SK-N-SH (cell line): ENCODE results near the gene INTS11.

ENCODE experiments used
- CHD2 ChIP-seq: fragments of 150-350 bp; IDR thresholded peaks from 2 replicates; pipeline ENCODE4 v1.6.1; 2018; ENCODE audit warnings: low read length; ENCODE audit not compliant: partially characterized antibody
- NRF1 ChIP-seq: IDR thresholded peaks from 2 replicates; pipeline ENCODE4 v1.6.1; 2012; ENCODE audit warnings: low read depth, mild to moderate bottlenecking, low read length
- RAD21 ChIP-seq: IDR thresholded peaks from 2 replicates; pipeline ENCODE4 v1.6.1; 2012; ENCODE audit warnings: mild to moderate bottlenecking, low read length
- TF ChIP-seq, protein P1 (sequence below): fragments of 200-600 bp; sonication (generic); IDR thresholded peaks from 2 replicates; pipeline ENCODE4 v1.6.1; 2017; ENCODE audit warnings: antibody characterized with exemption, mild to moderate bottlenecking, moderate library complexity
- TF ChIP-seq, protein P2 (sequence below): IDR thresholded peaks from 2 replicates; pipeline ENCODE4 v1.4.0; 2012; ENCODE audit warnings: low read depth

DNA sequence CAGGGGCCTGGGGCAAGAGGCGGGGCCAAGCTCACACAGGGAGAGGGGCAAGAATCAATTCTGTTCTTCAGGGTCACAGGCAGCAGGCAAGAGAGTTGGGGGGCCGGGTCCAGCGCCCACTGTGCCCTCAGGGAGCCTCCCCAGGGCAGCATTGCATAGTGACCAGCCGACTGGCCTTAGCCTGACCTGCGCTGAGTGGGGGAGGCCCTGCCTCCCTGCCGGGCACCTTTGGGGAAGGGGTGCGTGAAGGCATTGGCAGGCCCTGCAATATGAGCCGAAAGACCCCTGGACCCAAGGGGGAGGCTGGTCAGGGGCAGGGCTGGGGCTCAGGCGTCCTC, 32.0 kb downstream of the INTS11 start:
- TF ChIP-seq, protein P1, sequence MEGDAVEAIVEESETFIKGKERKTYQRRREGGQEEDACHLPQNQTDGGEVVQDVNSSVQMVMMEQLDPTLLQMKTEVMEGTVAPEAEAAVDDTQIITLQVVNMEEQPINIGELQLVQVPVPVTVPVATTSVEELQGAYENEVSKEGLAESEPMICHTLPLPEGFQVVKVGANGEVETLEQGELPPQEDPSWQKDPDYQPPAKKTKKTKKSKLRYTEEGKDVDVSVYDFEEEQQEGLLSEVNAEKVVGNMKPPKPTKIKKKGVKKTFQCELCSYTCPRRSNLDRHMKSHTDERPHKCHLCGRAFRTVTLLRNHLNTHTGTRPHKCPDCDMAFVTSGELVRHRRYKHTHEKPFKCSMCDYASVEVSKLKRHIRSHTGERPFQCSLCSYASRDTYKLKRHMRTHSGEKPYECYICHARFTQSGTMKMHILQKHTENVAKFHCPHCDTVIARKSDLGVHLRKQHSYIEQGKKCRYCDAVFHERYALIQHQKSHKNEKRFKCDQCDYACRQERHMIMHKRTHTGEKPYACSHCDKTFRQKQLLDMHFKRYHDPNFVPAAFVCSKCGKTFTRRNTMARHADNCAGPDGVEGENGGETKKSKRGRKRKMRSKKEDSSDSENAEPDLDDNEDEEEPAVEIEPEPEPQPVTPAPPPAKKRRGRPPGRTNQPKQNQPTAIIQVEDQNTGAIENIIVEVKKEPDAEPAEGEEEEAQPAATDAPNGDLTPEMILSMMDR: no peak
- TF ChIP-seq, protein P2, sequence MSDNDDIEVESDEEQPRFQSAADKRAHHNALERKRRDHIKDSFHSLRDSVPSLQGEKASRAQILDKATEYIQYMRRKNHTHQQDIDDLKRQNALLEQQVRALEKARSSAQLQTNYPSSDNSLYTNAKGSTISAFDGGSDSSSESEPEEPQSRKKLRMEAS: no peak
- TF ChIP-seq CHD2: no peak
- TF ChIP-seq NRF1: no peak
- TF ChIP-seq RAD21: no peak
